ENCODE results near the gene SLC26A5. TPM values are rescaled to one million over a fixed set of nuclear protein-coding genes. Genes with fewer than 3 reads are reported as not detected.
A peak's percentile ranks its signal among the peaks of the same experiment; 100 is the strongest.

SLC26A5 gene
- total RNA-seq, 1 donor from 2014 or later = not detected

DNA sequence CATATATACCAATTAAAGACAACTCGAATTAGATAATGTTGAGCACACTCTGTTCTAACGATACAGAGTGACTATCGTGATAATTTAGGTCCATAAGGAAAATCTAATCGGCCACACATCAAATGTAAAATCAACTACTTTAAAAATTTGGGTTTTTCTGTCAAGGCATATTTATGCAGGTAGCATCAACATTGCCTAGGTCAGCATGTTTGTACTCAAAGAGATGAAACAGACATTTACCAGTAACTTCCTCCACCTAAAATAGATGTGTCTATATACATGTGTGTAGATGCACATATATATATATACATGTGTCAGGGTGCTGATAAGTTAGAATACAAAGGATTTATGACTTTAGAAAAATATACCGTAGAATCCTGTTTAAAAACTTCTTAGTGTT lies 76.6 kb downstream of the SLC26A5 start:
- H3K4me3 Mint-ChIP-seq (ENCODE audit: unreplicated experiment) = no peak overlapping the region
- H3K36me3 Mint-ChIP-seq (ENCODE audit: low read depth) = peaks cover 33% of the 10 kb centered on the region
- H3K9me3 Mint-ChIP-seq (ENCODE audit: low read depth) = no peaks in the 10 kb centered on the region
- no peak for TF ChIP-seq CTCF (IDR thresholded peaks at IDR 0.05)
- peaks cover 4% of the 10 kb centered on the region for H3K27me3 Mint-ChIP-seq (ENCODE audit: low read depth)
- H3K27ac Mint-ChIP-seq (ENCODE audit: unreplicated experiment) = no peak overlapping the region
- no peaks in the 10 kb centered on the region for H3K4me1 Mint-ChIP-seq (ENCODE audit: low read depth)
- DNase-seq (ENCODE audit: low spot score) = no peak

DNA sequence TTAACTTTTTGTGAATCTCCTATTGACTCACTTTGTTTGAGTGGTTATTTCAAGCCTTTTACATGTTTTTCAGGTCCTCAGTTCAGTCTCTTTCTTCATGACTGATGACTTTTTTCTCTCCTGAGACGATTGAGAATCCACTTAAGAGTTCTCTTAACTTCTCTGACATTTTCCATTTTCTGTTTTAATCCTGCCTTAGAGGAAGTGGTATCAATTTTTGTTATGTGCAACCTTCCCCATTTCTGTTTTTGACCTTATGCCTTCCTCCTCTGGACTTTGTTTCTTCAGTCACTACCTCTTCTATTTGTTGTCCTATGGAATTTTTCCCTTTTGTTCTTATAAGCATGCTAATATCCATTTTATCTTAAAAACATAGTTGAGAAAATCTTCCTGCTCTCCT lies 96.2 kb downstream of the SLC26A5 start:
- H3K9me3 Mint-ChIP-seq (ENCODE audit: low read depth) = no peaks in the 10 kb centered on the region
- peak overlapping the region; percentile 42 for H3K27ac Mint-ChIP-seq (ENCODE audit: unreplicated experiment)

DNA sequence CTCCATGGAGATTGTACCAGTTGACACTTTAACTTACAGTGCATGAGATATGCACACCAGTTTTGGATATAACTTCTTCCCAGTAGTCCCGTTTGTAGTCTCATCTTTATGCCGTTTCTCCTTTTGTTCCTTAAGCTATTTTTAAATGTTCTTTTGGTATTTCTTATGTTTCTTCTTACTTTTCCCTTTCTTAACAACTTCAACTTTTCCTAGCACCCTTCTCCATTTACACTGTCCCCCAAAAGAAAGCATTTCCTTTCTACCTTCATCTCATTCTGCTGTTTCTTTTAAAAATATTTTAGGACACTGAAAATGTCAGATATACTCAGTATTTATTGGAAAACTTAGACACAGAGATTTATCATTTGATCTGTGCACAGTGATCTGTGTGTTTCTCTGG lies 97.0 kb downstream of the SLC26A5 start:
- H3K9me3 Mint-ChIP-seq (ENCODE audit: low read depth) = no peaks in the 10 kb centered on the region
- H3K36me3 Mint-ChIP-seq (ENCODE audit: low read depth) = peaks cover 4% of the 10 kb centered on the region
- H3K27me3 Mint-ChIP-seq (ENCODE audit: low read depth) = no peaks in the 10 kb centered on the region
- DNase-seq (ENCODE audit: low spot score) = no peak
- peak overlapping the region; percentile 97 for H3K4me3 Mint-ChIP-seq (ENCODE audit: unreplicated experiment)
- peaks cover 50% of the 10 kb centered on the region for H3K4me1 Mint-ChIP-seq (ENCODE audit: low read depth)
- TF ChIP-seq CTCF (IDR thresholded peaks at IDR 0.05) = no peak
- peak overlapping the region; percentile 80 for H3K27ac Mint-ChIP-seq (ENCODE audit: unreplicated experiment)

More for the DNA sequence above, 96.2 kb downstream of the SLC26A5 start:
- Mint-ChIP-seq H3K4me1 (ENCODE audit: low read depth) (peaks cover 48% of the 10 kb centered on the region), H3K36me3 (ENCODE audit: low read depth) (peaks cover 4% of the 10 kb centered on the region), H3K4me3 (ENCODE audit: unreplicated experiment) (peak overlapping the region; percentile 28), H3K27me3 (ENCODE audit: low read depth) (no peaks in the 10 kb centered on the region)
- no peak for TF ChIP-seq CTCF (IDR thresholded peaks at IDR 0.05)
- DNase-seq (ENCODE audit: low spot score) = no peak

DNA sequence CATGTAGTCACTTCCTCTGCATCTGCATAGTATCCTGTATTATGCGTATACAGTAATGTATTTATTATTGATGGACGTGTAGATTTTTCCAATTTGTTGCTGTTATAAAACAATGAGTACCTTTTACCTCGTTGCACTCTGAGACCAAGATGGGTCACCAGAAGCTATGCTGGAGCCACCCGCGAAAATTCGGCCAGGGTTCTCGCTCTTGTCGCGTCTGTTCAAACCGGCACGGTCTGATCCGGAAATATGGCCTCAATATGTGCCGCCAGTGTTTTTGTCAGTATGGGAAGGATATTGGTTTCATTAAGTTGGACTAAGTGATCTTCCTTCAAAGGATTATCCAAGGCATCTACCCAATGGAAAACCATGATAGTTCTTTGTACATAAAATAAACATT lies 97.6 kb downstream of the SLC26A5 start:
- DNase-seq (ENCODE audit: low spot score) = no peak
- Mint-ChIP-seq H3K4me3 (ENCODE audit: unreplicated experiment) (peak overlapping the region; percentile 97), H3K9me3 (ENCODE audit: low read depth) (no peaks in the 10 kb centered on the region), H3K27me3 (ENCODE audit: low read depth) (no peaks in the 10 kb centered on the region), H3K27ac (ENCODE audit: unreplicated experiment) (peak overlapping the region; percentile 100), H3K4me1 (ENCODE audit: low read depth) (peaks cover 54% of the 10 kb centered on the region), H3K36me3 (ENCODE audit: low read depth) (peaks cover 4% of the 10 kb centered on the region)
- TF ChIP-seq CTCF (IDR thresholded peaks at IDR 0.05) = no peak

DNA sequence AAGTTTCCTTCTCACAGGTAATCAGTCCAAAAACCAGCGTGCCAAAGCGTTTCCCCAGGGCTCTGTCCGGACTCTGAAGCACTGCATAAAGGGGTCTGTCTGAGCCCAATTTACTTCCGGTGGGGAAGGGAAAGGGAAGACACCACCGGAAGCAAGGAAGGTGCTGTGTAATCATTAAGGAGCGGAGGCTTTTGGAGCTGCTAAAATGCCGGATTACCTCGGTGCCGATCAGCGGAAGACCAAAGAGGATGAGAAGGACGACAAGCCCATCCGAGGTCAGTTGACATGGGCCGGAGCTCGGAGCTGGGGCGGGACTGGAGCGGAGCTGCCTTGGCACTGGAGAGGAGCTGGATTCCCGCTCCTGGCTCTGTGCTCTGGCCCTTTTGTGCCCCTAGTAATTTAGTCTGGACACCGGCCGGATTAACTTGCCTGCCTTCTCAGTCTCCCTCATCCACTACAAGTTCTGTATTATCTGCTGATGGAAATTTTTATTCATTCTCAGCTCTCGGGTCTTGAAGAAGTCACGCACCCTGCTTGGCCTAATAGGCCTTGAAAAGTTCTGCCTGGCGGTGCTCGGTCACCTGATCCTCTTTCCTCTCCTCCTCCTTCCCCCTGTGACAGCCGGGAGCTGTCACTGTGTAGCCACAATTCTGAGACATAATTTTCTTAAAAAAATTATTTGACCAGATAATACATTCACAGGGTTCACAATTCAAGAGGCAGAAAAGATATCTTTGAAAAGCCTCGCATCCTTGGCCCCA lies 98.3 kb downstream of the SLC26A5 start, which contains the start of gene PSMC2:
TSS of gene PSMC2 (plus strand) at position 137 of the 761 bp plus-strand sequence. CDS start at position 206, 69 bp downstream.
- peak within 1 kb of the TSS; percentile 100 for H3K27ac Mint-ChIP-seq (ENCODE audit: unreplicated experiment)
- H3K9me3 Mint-ChIP-seq (ENCODE audit: low read depth) = no peaks in the 10 kb centered on the region
- H3K4me1 Mint-ChIP-seq (ENCODE audit: low read depth) = peaks cover 60% of the 10 kb centered on the region
- DNase-seq (ENCODE audit: low spot score) = no peak
- no peaks in the 10 kb centered on the region for H3K27me3 Mint-ChIP-seq (ENCODE audit: low read depth)
- H3K36me3 Mint-ChIP-seq (ENCODE audit: low read depth) = peaks cover 4% of the 10 kb centered on the region
- peak; percentile 7 for TF ChIP-seq CTCF (IDR thresholded peaks at IDR 0.05)
- peak within 1 kb of the TSS; percentile 97 for H3K4me3 Mint-ChIP-seq (ENCODE audit: unreplicated experiment)
